ENCODE measurements around the gene NOM1.

- TF ChIP-seq CTCF (IDR thresholded peaks at IDR 0.05 in 2 of 3, conservative IDR thresholded peaks at IDR 0.05 in 1 of 3; ENCODE audit: borderline replicate concordance in 1 of 3, insufficient read depth in 1 of 3, low read depth in 2 of 3, low read length in 2 of 3), result no peak
- TF ChIP-seq EZH2 (IDR thresholded peaks at IDR 0.05), result no peak
- no peak for TF ChIP-seq FOSL1 (IDR thresholded peaks at IDR 0.05; ENCODE audit: low read depth)
- no peak for TF ChIP-seq TCF7L2 (IDR thresholded peaks at IDR 0.05; ENCODE audit: borderline replicate concordance, extremely low read depth, insufficient read depth, insufficient read length)
Observed at GRCh38 chr7:156954941-156955340, 5.4 kb downstream of the NOM1 start.

Data from HCT116 (cell line).